Dedifferentiated amniotic fluid mesenchymal stem cell (primary cell): ENCODE measurements around the gene SH3RF3.
"Not testable (repeated sequence)": the region's sequence is repeated elsewhere in the genome, so short reads cannot be mapped to it uniquely, and the experiment has no call there.

Experiments
- DNase-seq: peaks from one replicate; pipeline ENCODE4 v3.0.0-alpha.2; 2016; ENCODE audit errors: extremely low spot score

Gene SH3RF3

DNA sequence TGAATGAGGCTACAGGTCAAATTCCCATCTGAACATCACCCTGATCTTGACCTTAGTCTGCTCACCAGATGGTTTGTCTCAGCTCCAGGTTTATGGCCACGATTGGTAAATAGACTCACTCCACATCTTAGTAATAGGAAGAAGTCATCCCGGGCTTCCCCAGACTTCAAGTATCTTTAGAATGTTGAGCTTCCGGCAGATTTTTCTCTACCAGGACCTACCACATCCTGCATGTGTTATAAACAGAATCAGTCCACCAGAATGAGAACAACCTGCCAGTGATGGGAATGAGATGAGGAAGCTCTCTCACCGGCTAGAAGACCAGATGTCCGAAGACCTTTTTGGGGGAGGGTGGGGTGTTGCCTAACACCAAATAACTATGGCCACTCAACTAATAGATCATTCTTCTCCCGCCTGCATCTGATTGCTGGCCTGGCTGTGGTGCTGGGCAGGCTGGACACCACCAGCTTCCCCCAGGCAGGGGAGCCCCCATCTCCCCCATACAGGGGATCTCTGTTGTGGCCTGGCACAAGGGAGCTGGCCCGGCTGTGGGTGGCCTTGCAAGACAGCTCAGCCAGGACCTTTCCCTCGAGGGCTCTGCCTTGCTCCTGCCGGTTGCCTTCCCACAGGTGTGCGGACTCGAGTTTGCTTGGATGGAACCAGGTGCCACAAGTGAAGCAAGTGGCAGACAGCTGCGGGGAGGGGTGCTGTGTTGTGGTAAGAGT is 88.5 kb downstream of the SH3RF3 start:
- DNase-seq: no peak

- DNase-seq: no peak
These were observed 89.2 kb downstream of the SH3RF3 start for GRCh38 chr2:109218087-109218791.

- no peak for DNase-seq
These were observed 89.8 kb downstream of the SH3RF3 start for GRCh38 chr2:109218792-109219126.

DNA sequence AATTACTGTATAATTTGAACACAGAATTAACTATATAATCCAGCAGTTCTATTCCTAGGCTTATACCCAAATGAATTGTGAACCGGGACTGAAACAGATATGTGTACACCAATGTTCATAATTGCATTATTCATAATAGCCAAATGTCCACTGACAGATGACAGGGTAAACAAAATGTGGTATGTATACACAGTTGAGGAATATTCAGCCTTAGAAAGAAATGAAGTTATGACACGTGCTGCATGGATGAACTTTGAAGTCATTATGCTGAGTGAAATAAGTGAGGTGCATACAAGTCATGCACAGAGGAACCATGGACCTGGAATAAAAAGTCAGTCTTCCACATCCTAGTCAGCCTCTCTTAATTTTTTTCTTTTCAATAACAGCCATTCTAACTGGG is 91.9 kb downstream of the SH3RF3 start:
- no peak for DNase-seq

GRCh38 chr2:109221316-109221715 is 92.3 kb downstream of the SH3RF3 start:
- not testable (repeated sequence) for DNase-seq

- no peak for DNase-seq
These were observed 93.4 kb downstream of the SH3RF3 start for GRCh38 chr2:109222422-109222821.

DNA sequence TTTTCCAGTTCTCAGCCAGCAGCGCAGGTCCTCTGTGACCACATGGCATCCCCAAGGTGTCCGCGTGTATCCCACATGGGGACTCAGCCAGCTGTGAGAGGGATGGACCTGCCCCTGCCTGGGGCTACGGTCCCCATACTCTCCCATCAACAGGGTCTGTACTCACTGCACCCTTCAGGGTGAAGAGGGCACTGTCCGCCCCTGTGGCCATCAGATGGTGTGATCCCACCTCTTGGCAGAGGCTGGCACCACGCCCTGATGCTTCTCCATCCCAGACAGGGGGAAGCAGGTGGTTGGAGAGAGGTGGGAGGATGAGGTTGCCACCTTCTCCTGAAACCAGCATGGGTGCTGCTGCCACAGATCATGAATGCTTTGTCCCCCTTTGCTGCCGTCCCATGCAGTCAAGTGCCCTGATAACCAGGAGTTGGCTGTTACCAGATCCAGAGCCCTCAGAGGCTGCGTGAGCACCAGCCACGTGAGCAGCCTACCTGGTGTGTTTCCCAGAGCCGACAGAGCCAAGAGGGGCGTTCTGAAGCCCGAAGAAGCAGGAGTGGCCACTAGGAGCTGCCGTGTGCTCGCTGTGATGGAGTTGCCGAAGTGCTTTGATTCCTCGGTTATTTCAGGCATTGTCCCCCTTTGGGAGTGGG is 93.9 kb downstream of the SH3RF3 start:
- no peak for DNase-seq

- DNase-seq: no peak
These were observed 94.5 kb downstream of the SH3RF3 start for GRCh38 chr2:109223490-109223889.

DNA sequence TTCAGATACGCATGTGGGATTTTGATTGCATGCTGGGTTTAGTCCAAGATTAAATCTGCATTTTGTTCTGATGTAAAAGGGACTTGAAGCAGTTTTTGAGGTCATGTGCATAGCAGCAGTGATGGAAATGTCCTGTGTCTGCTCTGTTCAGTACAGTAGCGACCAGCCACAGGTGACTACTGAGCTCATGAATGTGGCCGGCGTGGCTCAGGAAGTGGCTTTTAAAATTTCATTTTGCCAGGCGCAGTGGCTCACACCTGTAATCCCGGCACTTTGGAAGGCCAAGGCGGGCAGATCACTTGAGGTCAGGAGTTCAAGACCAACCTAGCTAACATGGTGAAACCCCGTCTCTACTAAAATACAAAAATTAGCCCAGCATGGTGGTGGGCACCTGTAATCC is 95.3 kb downstream of the SH3RF3 start:
- DNase-seq: not testable (repeated sequence)

- DNase-seq: no peak
These were observed 96.3 kb downstream of the SH3RF3 start for GRCh38 chr2:109225170-109225782.

DNA sequence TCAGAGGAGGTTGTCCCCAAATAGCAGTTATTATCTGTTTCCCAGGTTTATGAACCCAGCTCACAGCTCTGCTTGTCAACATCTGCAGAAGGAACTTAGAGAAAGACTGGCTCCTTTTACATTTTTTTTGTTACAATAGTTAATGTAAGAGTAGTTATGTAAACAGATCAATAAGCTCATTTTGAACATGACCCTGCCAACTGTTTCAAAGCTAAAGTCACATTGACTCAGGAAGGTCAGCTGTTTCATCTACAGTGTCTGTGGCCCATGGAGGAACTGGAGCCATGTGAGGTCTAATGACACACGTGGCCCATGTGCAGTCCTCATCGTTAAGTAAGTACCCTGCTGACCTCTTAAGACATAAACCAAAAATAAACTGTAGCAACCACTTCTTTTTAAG is 97.1 kb downstream of the SH3RF3 start:
- no peak for DNase-seq

DNA sequence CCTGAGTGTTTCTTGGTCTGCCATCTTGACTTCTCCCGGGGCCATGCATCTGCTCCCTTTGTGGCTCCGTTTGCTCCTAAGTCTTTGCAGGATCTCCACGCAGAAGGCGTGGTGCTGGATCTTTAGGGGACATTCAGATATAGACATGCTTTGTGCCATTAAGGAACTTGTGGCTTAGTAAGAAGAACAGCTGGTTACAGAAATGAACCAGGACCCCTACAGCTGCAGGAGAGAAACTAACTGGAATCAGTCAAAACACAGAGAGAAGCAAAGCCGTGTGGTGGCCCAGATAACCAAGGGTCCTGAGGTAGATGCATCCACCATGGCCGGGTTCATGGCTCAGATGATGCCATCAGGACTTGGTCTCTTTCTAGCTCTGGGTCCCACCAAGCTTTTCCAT is 97.6 kb downstream of the SH3RF3 start:
- DNase-seq: no peak

GRCh38 chr2:109229094-109229675 is 100.2 kb downstream of the SH3RF3 start:
- no peak for DNase-seq

DNA sequence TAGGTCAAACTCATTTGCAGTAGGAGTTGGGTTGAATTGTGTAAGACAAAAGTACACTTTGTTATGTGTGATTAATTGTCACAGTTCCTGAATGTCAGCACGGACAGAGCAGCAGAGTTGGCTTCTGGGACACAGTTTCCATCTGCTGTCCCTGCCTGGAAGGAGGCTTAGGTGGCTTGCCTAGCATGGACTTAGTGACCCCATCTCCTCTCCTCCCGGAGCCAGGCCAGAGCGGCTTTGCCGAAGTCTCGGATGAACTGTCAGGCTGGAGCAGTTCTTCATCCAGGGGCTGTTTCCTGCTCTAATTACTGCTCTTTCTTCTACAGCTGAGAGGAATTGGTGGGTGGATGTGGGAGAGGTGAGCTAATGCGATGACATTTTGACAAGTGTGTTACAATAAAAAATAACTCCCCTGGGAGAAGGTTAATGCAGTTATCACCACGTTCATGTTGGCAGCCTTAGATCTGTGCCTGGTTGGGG is 102.0 kb downstream of the SH3RF3 start:
- no peak for DNase-seq

DNA sequence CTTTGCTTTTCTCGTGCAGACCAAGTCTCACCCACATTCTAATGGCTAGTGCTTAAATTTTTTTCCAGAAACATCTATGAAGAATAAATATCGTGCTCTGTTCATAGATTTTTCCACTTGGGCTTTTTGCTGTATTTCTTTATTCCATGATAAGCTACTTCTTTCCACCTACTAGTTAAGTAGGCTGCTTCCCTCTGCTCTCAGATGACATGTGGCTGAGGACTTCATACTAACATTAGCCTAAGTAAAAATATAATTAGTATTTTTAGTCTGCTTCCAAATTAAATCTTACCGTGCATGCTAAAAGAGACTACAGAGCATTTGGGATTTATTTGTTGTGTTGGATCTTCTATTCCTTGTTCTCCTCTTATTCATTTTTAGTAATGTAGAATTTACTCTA is 102.4 kb downstream of the SH3RF3 start:
- DNase-seq: no peak

GRCh38 chr2:109231996-109232705 is 103.1 kb downstream of the SH3RF3 start:
- DNase-seq: no peak

DNA sequence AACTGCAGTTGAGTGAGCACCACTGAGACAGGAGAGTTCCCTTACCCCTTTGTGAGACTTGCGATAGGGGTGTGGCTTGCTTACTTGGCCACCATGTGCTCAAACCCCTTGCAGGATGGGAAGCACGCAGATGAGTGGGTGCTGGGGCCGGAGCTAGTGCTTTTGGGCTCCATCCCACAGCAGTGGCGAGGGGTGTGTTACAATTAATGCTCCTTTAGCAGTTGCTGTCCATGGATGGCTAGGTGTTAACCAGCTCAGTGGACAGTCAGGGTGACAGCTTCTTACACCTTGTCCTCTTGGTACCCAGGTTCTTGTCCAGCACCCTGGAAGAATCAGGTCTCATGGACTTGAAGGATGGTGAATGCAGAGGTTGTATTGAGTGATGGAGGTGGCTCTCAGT is 103.9 kb downstream of the SH3RF3 start:
- no peak for DNase-seq

DNA sequence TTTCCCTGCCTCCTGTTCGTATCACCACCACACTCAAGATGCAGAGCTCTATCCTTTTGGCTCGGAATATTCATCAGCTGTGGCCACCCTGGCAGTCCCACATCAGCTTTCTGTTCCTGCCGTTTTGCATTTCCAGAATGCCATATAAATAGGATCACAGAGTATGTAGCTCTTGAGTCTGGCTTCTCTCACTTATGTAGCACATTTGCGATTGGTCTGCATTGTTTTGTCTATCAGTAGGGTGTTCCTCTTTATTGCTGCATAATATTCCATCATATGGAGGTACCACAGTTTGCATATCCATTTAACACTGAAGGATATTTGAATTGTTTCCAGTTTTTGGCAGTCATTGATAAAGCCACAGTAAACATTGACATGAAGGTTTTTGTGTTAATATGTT is 104.6 kb downstream of the SH3RF3 start:
- DNase-seq: no peak

GRCh38 chr2:109234355-109234754 is 105.3 kb downstream of the SH3RF3 start:
- no peak for DNase-seq

- DNase-seq: no peak
These were observed 107.1 kb downstream of the SH3RF3 start for GRCh38 chr2:109236147-109236546.

DNA sequence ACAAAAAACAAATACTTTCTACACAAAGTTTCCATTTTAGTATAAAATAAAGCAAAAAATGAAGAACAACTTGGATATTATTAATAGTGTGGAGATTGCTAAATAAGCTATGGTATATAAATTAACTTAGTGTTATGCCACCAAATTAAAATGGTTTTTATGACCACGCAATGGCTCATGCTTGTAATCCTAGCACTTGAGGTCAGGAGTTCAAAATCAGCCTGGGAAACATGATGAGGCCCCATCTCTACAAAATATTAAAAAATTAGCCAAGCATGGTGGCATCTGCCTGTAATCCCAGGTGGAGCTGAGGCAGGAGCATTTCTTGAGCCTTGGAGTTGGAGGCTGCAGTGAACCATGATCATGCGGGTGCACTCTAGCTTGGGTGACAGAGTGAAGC is 108.8 kb downstream of the SH3RF3 start:
- no peak for DNase-seq

DNA sequence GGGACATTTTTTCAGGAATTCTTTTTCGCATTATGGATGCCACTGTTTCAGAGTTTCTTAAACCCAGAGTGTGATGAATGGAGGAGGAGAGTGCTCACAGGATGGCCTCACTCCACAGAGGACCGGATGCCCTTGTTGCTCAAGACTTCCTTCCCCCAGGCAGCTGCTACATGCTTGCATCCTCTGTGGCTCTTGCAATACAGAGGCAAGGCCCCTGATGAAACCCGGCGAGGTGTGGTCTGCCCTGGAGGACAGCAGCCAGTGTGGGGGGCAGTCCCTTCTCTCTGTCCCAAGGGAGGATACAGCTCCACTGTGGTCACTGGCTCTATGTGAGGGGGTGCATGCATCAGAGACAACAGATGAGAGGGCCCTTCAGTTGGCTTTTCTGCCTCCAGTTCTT is 109.6 kb downstream of the SH3RF3 start:
- DNase-seq: peak; percentile 74
